LNCaP clone FGC (cell line): Measurements from ENCODE around the gene LIFR.

ENCODE experiments used
- DNase-seq: peaks from one replicate; pipeline ENCODE4 v3.0.0-alpha.2; 2011; ENCODE audit warnings: low read depth
- H3K4me3 ChIP-seq: 2 replicates; pipeline ENCODE4 v1.5.1; 2011; ENCODE audit warnings: mild to moderate bottlenecking, low read depth, low read length, control low read depth
- TF ChIP-seq, protein P1 (sequence below): IDR thresholded peaks from 2 replicates; pipeline ENCODE4 v1.5.1; 2012; ENCODE audit warnings: mild to moderate bottlenecking; ENCODE audit not compliant: control insufficient read depth, insufficient read depth; ENCODE audit errors: extremely low read depth

LIFR gene

DNA sequence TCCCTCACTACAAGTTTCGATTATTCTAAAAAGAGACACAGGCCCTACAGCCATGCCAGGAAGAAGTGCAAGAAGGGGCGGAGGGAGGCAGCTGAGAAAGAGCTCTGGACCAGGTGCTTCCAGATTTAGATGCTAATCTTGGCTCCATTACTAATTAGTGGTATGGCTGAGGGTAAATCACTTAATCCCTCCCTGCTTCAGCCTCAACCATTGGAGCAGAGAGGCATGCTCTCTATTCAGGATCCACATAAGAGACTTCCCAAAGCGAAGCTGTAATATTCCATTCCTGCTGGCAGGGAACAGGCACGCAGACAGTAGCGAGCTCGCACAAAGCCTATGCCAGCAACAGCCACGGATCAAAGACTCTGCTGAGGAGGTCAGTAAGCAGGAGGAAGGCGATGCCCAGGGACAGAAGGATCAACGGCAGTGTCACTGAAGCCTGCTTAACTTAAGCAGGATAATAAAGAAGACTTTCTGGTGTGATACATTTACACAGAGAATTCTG is 24.2 kb downstream of the LIFR start:
- H3K4me3 ChIP-seq: no peak overlapping the region
- DNase-seq: no peak
- TF ChIP-seq, protein P1, sequence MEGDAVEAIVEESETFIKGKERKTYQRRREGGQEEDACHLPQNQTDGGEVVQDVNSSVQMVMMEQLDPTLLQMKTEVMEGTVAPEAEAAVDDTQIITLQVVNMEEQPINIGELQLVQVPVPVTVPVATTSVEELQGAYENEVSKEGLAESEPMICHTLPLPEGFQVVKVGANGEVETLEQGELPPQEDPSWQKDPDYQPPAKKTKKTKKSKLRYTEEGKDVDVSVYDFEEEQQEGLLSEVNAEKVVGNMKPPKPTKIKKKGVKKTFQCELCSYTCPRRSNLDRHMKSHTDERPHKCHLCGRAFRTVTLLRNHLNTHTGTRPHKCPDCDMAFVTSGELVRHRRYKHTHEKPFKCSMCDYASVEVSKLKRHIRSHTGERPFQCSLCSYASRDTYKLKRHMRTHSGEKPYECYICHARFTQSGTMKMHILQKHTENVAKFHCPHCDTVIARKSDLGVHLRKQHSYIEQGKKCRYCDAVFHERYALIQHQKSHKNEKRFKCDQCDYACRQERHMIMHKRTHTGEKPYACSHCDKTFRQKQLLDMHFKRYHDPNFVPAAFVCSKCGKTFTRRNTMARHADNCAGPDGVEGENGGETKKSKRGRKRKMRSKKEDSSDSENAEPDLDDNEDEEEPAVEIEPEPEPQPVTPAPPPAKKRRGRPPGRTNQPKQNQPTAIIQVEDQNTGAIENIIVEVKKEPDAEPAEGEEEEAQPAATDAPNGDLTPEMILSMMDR: no peak

DNA sequence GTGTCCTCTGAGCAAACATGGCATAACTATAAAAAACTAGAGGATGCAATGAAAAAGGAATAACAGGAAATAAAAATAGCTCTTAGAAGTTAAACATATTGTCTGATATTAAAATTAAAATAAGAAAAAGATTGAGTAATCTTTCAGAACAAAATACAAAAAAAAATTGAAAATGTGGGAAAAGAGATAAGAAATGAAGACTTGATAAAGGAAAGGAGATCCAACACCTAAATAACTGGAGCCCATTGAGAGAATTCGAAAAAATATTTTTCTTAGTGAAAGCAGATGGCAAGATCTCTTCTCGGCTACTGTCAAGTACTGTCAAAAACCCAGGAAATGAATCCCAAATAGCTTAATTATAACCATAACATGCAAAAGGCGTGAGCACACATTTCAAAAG is 24.9 kb downstream of the LIFR start:
- H3K4me3 ChIP-seq: no peak overlapping the region
- no peak for DNase-seq
- TF ChIP-seq, protein P1: no peak

DNA sequence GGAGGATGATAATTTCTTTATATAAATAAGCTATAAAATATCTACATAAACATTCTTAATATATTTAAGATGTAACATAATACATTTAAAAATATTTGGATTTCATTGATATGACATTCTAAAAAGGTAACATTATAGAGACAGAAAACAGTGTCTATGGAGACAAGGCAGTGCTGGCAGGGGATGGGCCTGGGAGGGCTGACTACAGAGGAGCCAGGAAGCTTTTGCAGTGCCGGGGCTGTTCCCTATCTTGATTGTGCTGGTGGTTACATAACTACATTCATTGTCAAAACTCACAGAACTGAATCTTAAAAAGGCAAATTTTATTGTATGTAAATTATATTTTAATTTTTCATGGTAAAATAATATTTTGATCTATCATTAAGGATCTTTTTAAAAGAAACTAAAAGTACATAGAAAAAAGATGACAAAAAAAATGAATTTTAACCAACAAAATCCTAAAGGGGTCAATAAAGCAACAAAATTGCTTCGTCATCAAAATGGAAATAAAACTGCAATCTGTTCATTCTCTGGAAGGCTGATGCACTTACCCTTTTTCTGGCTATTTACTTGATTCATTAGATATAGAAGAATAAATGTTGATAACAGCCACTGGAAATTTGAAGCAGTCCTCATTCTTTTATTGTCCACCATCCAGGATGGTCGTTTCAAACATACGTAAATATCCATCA is 26.3 kb downstream of the LIFR start:
- no peak overlapping the region for H3K4me3 ChIP-seq
- TF ChIP-seq, protein P1: no peak
- DNase-seq: no peak

DNA sequence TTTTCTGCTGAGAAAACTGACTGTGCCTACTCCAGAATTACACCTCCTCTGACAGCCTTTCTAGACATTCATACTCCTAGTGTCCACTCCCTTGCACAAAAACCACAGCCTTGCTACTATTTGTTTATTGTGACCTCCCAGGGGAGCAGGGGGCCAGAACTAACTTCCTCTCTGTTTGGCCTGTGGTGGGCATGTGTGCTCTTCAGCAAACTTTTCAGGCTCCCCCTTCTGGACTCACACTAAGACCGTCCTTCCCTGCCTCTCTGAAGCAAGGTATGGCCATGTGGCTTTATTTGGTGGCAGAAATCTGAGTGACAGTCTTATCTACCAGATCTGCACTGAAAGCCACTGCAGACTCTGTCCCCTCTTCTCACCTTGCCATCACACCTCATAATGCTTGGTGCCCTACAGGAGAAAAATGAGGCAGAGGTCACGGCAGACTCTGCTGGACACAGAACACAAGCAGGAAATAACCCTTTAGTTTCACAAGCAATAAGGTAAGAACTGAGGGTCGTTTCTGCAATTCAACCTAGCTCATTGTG is 28.2 kb downstream of the LIFR start:
- TF ChIP-seq, protein P1: no peak
- no peak overlapping the region for H3K4me3 ChIP-seq
- DNase-seq: no peak

DNA sequence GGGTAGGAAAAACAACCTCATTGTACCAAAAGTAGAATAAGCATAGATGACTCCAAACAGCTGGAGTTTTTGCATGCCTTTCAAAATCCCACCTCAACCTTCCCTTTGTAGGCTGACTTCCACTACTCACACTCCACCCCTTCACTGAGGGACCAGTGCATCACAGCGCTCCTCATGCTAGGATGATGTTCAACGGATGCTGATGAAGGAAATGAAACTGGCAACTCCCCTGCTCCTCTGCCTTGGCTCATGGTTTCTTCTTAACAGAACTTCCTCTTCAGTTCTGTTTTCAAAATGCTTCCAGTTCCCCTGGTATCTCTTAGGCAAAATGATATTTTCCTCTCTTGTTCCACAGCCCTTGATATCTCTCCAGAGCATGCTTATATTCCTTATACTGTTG is 29.0 kb downstream of the LIFR start:
- no peak for DNase-seq
- H3K4me3 ChIP-seq: no peak overlapping the region
- TF ChIP-seq, protein P1: no peak

DNA sequence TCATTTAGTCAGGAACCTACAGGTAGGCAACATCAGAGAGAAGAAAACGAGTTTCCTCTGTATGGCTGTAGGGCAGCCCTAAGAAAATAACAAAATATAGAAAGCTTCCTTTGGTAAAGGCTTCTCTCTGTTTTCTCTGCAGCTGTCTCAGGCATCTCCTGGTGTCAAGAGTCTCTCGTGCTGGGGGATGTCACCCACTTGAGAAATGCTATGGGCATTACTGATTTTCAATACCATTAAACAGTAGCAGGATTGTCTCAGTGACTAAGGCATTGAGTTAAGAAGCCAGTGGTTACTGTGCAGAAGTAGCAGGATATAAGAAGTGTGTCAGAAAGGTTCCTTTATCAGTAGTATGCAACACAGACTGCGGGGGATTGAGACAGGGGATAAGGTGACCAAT is 32.4 kb downstream of the LIFR start:
- no peak overlapping the region for H3K4me3 ChIP-seq
- no peak for DNase-seq
- TF ChIP-seq, protein P1: no peak

DNA sequence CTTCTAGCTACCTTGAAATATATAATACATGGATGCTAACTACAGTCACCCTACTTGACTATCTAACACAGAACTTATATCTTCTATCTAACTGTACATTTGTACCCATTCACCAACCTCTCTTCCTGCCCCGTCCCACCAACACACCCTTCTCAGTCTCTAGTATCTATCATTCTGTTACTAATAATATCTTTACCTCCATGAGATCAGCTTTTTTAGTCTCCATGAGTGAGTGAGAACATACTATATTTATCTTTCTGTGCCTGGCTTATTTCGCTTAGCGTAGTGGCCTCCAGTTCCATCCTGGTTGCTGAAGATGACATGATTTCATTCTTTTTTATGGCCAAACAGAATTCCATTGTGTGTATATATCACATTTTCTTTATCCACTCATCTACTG is 37.0 kb downstream of the LIFR start:
- DNase-seq: no peak
- H3K4me3 ChIP-seq: no peak overlapping the region
- TF ChIP-seq, protein P1: no peak
